GM12874 (cell line): ENCODE data around the gene DELE1.

Source experiments
- TF ChIP-seq, protein P1 (sequence below): IDR thresholded peaks from 2 replicates; pipeline ENCODE4 v1.5.1; 2011; ENCODE audit warnings: low read depth, mild to moderate bottlenecking, control low read depth, low read length, moderate library complexity; ENCODE audit not compliant: insufficient read depth

Gene DELE1

DNA sequence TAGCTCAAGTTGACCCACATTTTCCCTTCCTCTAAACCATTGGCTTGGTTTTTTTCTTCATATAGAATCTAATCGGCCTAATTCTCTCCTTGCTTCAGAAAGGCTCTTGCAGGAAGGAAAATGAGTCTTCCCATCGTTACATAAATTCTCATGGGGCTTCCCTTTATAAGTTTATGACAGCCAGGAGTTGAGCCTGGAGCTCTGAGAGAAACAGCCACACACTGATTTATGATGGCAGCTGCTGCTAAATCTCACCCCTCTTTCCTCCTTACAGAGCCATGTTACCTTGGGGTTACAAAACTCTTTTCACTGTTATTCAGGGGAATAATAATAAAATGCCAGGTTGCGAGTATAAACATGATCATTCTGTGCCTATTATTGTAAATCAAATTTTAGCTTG, 40.0 kb downstream of the DELE1 start:
- TF ChIP-seq, protein P1, sequence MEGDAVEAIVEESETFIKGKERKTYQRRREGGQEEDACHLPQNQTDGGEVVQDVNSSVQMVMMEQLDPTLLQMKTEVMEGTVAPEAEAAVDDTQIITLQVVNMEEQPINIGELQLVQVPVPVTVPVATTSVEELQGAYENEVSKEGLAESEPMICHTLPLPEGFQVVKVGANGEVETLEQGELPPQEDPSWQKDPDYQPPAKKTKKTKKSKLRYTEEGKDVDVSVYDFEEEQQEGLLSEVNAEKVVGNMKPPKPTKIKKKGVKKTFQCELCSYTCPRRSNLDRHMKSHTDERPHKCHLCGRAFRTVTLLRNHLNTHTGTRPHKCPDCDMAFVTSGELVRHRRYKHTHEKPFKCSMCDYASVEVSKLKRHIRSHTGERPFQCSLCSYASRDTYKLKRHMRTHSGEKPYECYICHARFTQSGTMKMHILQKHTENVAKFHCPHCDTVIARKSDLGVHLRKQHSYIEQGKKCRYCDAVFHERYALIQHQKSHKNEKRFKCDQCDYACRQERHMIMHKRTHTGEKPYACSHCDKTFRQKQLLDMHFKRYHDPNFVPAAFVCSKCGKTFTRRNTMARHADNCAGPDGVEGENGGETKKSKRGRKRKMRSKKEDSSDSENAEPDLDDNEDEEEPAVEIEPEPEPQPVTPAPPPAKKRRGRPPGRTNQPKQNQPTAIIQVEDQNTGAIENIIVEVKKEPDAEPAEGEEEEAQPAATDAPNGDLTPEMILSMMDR = no peak

DNA sequence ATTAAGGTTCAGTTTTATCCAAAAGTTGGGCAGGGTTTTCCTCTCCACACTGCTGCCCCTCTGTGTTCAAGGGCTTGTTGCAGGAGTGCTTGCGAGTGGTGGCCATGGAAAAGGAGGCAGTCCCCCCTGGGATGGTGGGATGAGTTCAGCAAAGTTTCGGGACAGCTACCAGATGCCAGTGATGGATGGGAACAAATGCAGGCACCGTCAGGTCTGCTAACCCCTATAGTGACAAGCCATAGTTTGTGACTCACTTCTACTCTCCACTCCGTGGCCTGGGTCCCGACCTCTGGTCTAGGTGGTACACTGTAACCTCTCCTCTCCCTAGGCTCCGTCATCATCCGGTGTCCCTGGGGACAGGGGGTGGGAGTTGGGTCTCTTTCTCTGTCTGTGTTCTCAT, 41.4 kb downstream of the DELE1 start:
- TF ChIP-seq, protein P1 = no peak

DNA sequence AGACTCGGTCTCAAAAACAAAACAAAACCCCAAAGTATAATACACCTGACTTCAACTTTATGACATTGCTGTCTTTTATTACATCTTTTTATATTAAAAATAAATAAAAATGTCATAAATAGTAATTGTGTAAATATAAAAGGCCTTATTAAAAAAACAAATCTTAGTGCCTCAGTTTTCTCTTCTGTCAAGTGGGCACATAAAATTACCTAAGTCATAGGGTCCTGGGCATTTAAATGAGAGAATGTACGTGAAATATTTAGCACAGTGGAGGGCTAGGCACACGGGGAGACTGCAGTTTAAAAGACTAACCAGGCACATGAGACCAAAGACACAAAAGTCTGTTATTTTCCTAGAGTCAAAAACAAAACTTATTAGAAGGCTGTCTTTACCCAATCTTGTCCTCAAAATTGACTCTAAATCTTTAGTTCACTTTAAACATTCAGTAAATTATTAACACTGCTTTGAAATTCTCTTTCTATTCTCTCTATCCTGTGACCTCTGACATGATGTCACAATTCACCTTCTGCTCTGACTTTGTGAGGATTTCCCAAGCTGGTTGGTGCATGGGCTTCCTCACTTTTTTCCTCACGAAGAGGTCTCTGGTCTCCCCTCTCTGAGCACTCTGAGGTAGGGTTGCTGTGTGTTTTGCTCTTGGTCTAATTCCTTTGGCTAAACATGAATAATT, 42.7 kb downstream of the DELE1 start:
- TF ChIP-seq, protein P1 = no peak

DNA sequence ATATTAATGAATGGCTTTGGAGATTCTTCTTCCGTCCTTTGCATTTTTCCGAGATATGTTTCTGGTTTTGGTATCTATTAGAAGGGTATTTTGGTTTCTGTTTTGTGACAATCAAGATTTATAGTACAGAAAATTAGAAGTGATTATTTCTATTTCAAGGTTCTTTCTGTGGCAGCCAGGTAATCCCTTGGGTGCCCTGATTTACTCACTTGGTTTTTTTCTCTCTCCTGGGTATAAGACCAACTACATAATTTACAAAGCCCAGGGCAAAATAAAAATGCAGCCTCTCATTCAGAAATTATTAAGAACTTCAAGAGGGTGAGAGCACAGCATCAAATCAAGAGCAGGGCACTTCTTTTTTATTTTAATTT, 43.3 kb downstream of the DELE1 start:
- TF ChIP-seq, protein P1 = no peak

DNA sequence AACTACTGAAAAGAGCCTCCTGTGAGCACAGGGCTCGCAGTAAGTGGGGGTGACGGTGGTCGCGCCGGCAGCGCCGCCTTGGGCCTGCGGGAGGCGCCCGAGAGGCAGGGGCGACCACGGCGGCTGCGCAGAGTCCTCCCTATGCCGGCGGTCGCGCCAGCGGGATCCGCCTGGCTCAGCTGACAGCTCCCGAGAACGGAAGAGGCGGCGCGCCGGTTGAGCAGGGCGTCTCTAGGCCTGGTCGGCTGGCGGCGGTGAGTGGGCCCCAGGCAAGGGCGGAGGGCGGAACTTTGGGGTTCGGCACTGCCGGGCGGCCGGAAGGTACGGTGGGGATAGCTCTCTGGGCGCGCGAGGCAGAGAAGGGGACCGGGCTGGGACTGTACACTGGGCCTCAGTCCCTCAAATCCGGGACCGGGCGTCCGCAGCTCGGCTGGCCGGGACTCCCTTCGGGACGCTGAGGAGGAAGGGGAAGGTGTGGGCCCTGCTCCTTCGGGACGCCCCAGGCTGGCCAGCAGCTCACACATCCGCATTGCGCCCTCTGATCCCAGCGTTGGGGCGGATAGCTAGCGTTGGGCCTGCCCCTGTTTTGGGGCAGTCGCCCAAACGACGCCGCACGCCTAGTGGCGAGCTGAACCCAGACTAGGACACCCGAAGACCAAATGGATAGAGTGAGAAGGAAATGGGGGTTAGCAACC, 45.4 kb downstream of the DELE1 start, which contains the start of gene RNF14:
TSS of gene RNF14 (plus strand) at position 192 of the 695 bp plus-strand sequence. CDS start 4,484 bp downstream, outside the sequence.
- TF ChIP-seq, protein P1 = peak; percentile 99

DNA sequence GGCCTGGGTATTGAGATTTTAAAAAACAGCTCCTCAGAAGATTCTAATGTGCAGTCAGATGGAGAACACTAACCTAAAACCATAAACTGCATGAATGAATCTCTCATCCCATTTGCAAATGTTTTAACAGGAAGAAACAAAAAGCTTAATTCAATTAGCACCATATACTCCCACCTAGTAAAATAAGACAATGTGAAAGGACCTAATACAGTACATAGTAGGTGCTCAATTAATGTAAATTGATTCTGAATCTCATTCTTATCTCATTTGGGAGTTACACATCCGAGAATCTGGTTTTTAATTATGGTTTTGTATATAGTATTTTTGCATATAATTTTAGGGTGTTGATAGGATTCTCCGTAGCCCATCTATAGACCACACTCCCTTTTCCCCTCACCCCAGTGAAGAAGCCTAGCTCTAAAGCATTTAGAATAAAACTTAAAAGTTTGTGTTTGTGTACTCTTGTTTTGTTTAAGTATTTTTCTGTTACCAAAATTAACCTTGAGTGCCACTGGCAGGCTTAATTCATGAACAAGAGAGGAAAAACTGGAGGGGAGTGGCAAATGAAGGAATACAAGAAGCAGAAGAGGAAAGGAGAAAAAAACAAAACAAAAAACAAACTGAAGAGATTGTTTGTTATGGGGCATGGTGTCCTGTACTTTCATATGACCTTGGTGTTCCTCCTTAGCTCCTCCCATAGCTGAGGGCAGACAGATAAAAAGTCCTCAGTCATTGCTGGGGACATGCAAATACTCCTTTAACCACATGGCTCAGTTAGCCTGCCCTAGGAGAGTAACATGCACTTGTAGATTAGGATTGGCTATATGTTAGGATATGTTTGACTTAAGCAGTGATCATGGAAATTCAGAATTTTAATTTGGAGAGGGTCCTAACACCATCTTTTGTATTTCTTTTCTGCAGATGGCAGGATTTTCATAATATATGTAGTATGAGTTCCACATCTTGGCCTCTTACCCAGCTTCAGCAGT, 46.4 kb downstream of the DELE1 start:
- TF ChIP-seq, protein P1 = no peak
